Kidney epithelial cell (primary cell): ENCODE measurements around the gene CDH23. TPM values are rescaled to one million over a fixed set of nuclear protein-coding genes. Genes with fewer than 3 reads are reported as not detected.

Experiments used
- DNase-seq: peaks from one replicate; pipeline ENCODE4 v3.0.0-alpha.2; 2010; ENCODE audit warnings: low read depth
- H3K27me3 ChIP-seq: 2 replicates; pipeline ENCODE4 v1.6.0; 2011; ENCODE audit warnings: low read length; ENCODE audit not compliant: control insufficient read depth, insufficient read depth
- H3K36me3 ChIP-seq: 2 replicates; pipeline ENCODE4 v1.5.1; 2011; ENCODE audit warnings: low read length; ENCODE audit not compliant: control insufficient read depth, insufficient read depth
- H3K4me3 ChIP-seq: 2 replicates; pipeline ENCODE4 v1.5.1; 2011; ENCODE audit warnings: low read depth, mild to moderate bottlenecking, control low read depth, low read length
- total RNA-seq: library from RNA; depleted of rRNA; stranded (reverse); fragments of >200 nt; gene quantifications from 2 replicates; pipeline ENCODE4 v1.2.3, GENCODE V29; 2015
- TF ChIP-seq, protein P1 (sequence below): IDR thresholded peaks from 2 replicates; pipeline ENCODE4 v1.5.1; 2011; ENCODE audit warnings: mild to moderate bottlenecking, moderate library complexity, low read length, control low read depth, inconsistent platforms; ENCODE audit not compliant: insufficient read depth, poor library complexity, severe bottlenecking

CDH23 gene
- total RNA-seq, 1 donor from 2014 or later = 0.04 TPM

DNA sequence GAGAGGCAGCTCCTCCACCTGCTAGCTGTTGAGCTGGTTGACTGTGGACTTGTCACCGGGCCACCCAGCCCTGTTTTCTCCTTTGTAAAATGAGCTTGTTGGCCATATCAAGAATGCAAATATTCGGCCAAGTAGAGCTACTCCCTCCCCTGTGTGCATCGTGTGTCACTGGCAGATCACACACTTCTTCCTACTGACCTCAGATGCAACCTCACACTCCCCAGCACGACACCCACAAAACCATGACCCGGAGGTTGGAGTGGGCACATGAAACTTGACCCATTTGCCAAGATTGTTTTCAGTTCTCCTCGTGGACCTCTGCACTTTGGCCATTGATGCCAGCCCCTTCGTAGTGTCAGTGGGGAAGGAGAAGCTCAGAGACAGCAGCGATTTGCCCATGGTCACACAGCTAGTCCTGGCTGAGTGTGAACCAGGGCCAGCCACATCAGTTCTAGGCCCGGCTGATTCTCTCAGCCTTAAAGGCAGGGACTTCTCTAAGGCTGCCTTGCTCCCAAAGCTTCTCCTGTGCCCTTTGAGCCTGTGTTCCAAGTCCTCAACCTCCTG, 101.1 kb downstream of the CDH23 start:
- H3K4me3 ChIP-seq = no peak overlapping the region
- no peaks in the 10 kb centered on the region for H3K36me3 ChIP-seq
- TF ChIP-seq, protein P1, sequence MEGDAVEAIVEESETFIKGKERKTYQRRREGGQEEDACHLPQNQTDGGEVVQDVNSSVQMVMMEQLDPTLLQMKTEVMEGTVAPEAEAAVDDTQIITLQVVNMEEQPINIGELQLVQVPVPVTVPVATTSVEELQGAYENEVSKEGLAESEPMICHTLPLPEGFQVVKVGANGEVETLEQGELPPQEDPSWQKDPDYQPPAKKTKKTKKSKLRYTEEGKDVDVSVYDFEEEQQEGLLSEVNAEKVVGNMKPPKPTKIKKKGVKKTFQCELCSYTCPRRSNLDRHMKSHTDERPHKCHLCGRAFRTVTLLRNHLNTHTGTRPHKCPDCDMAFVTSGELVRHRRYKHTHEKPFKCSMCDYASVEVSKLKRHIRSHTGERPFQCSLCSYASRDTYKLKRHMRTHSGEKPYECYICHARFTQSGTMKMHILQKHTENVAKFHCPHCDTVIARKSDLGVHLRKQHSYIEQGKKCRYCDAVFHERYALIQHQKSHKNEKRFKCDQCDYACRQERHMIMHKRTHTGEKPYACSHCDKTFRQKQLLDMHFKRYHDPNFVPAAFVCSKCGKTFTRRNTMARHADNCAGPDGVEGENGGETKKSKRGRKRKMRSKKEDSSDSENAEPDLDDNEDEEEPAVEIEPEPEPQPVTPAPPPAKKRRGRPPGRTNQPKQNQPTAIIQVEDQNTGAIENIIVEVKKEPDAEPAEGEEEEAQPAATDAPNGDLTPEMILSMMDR = no peak
- no peak for DNase-seq
- H3K27me3 ChIP-seq = peaks cover 26% of the 10 kb centered on the region

GRCh38 chr10:71501402-71501801, 104.7 kb downstream of the CDH23 start:
- TF ChIP-seq, protein P1 = no peak
- Histone ChIP-seq H3K36me3 (no peaks in the 10 kb centered on the region), H3K4me3 (no peak overlapping the region), H3K27me3 (peaks cover 29% of the 10 kb centered on the region)
- no peak for DNase-seq

GRCh38 chr10:71502190-71502589, 105.5 kb downstream of the CDH23 start:
- peaks cover 30% of the 10 kb centered on the region for H3K27me3 ChIP-seq
- no peaks in the 10 kb centered on the region for H3K36me3 ChIP-seq
- TF ChIP-seq, protein P1 = no peak
- DNase-seq = no peak
- no peak overlapping the region for H3K4me3 ChIP-seq

DNA sequence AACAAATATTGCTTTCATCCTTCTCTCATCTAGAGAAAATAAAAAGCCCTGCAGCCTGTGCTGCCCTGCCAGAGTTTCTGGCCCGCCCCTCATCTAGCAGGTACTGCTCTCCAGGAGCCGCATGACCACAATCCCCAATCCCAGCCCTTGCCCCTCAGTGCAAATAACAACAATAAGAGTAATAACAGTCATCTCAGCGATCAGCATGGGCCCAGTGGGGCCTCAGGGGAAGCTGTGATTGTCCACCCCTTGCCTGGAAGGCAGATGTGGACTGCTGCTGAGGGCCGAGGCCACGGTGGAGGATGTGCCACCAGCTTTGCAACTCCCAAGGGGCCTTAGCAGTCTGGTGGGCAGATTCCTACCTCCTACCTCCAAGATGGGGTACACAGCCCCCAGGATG, 106.1 kb downstream of the CDH23 start:
- H3K27me3 ChIP-seq = peaks cover 26% of the 10 kb centered on the region
- no peak overlapping the region for H3K4me3 ChIP-seq
- TF ChIP-seq, protein P1 = no peak
- no peaks in the 10 kb centered on the region for H3K36me3 ChIP-seq
- no peak for DNase-seq

DNA sequence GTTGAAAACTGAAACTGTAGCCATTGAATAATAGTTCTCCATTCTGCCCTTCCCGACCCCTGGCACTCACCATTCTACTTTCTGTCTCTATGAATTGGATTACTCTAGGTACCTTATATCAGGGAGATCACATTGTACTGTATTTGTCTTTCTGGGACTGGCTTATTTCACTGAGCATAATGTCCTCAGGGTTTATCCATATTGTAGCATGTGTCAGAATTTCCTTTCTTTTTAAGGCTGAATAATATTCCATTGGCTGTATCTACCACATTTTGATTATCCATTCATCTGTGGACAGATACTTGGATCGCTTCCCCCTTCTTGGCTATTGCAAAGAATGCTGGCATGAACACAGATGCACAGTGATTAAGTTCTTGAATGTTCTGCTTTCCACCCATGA, 107.4 kb downstream of the CDH23 start:
- Histone ChIP-seq H3K27me3 (peaks cover 20% of the 10 kb centered on the region), H3K36me3 (no peaks in the 10 kb centered on the region), H3K4me3 (no peak overlapping the region)
- DNase-seq = no peak
- TF ChIP-seq, protein P1 = no peak

GRCh38 chr10:71504570-71504969, 107.8 kb downstream of the CDH23 start:
- Histone ChIP-seq H3K4me3 (no peak overlapping the region), H3K36me3 (no peaks in the 10 kb centered on the region), H3K27me3 (peaks cover 20% of the 10 kb centered on the region)
- DNase-seq = no peak
- TF ChIP-seq, protein P1 = no peak
